Activated T-helper 2 cell treated with anti-CD3 and anti-CD28 coated beads, Interferon-gamma antibody, Interleukin-2, Interleukin-4, amounts not matched to agents 10 μg/mL and 5 μg/mL and 100 μg/mL, durations not matched to agents 14 hours and 24 hours and 36 hours (primary cell): ENCODE results near the gene POLR3G. TPM values are rescaled to one million over a fixed set of nuclear protein-coding genes. Genes with fewer than 3 reads are reported as not detected.

ENCODE experiments used
- DNase-seq: peaks from one replicate; pipeline ENCODE4 v3.0.0; 2021; ENCODE audit warnings: low spot score
- H3K27ac Mint-ChIP-seq: one replicate; pipeline ENCODE4 v1.8.0; 2021; ENCODE audit warnings: mixed read lengths
- H3K27me3 Mint-ChIP-seq: one replicate; pipeline ENCODE4 v1.8.0; 2021; ENCODE audit warnings: low read depth, mixed read lengths
- H3K36me3 Mint-ChIP-seq: one replicate; pipeline ENCODE4 v1.8.0; 2021; ENCODE audit warnings: low read depth, mixed read lengths
- H3K4me1 Mint-ChIP-seq: one replicate; pipeline ENCODE4 v1.8.0; 2021; ENCODE audit warnings: low read depth, mixed read lengths
- H3K4me3 Mint-ChIP-seq: one replicate; pipeline ENCODE4 v1.8.0; 2021; ENCODE audit warnings: low read depth, mild to moderate bottlenecking, moderate library complexity, mixed read lengths
- H3K9me3 Mint-ChIP-seq: one replicate; pipeline ENCODE4 v1.8.0; 2021; ENCODE audit warnings: mixed read lengths
- intact Hi-C: fragments of 100-400 bp; cut with micrococcal nuclease; formaldehyde crosslinking; loops from one replicate; pipeline ENCODE4 v1.15.1; 2023
- total RNA-seq: library from RNA; stranded (reverse); gene quantifications from 2 replicates; pipeline ENCODE4 v1.2.3, GENCODE V29; 2022

POLR3G gene
- total RNA-seq, 1 donor from 2014 or later: 18.6 TPM

GRCh38 chr5:90546216-90546837, 71.7 kb downstream of the POLR3G start:
- H3K4me3 Mint-ChIP-seq: no peak overlapping the region

GRCh38 chr5:90547072-90547536, 72.4 kb downstream of the POLR3G start:
- Mint-ChIP-seq H3K4me1 (peaks cover 1% of the 10 kb centered on the region), H3K4me3 (no peak overlapping the region), H3K27ac (no peak overlapping the region), H3K36me3 (no peaks in the 10 kb centered on the region), H3K9me3 (no peaks in the 10 kb centered on the region), H3K27me3 (peaks cover 26% of the 10 kb centered on the region)
- intact Hi-C loops: no loop called here
- DNase-seq: no peak

More at GRCh38 chr5:90546216-90546837, 71.7 kb downstream of the POLR3G start:
- peaks cover 23% of the 10 kb centered on the region for H3K27me3 Mint-ChIP-seq
- no peaks in the 10 kb centered on the region for H3K36me3 Mint-ChIP-seq
- no peak overlapping the region for H3K27ac Mint-ChIP-seq
- peaks cover 1% of the 10 kb centered on the region for H3K4me1 Mint-ChIP-seq
- intact Hi-C loops: no loop called here
- no peak for DNase-seq
- H3K9me3 Mint-ChIP-seq: no peaks in the 10 kb centered on the region

- Mint-ChIP-seq H3K27me3 (peaks cover 27% of the 10 kb centered on the region), H3K27ac (no peak overlapping the region), H3K36me3 (no peaks in the 10 kb centered on the region), H3K4me3 (no peak overlapping the region), H3K9me3 (no peaks in the 10 kb centered on the region), H3K4me1 (peaks cover 1% of the 10 kb centered on the region)
- intact Hi-C loops: no loop called here
- DNase-seq: no peak
Observed at GRCh38 chr5:90548069-90548593, 73.5 kb downstream of the POLR3G start.

- H3K27ac Mint-ChIP-seq: no peak overlapping the region
Observed at GRCh38 chr5:90549223-90549622, 74.6 kb downstream of the POLR3G start.

GRCh38 chr5:90549729-90550275, 75.1 kb downstream of the POLR3G start:
- Mint-ChIP-seq H3K36me3 (no peaks in the 10 kb centered on the region), H3K27me3 (peaks cover 27% of the 10 kb centered on the region), H3K4me3 (no peak overlapping the region), H3K4me1 (peaks cover 1% of the 10 kb centered on the region), H3K9me3 (no peaks in the 10 kb centered on the region), H3K27ac (no peak overlapping the region)
- intact Hi-C loops: no loop called here
- no peak for DNase-seq

More at GRCh38 chr5:90549223-90549622, 74.6 kb downstream of the POLR3G start:
- Mint-ChIP-seq H3K9me3 (no peaks in the 10 kb centered on the region), H3K4me3 (no peak overlapping the region), H3K4me1 (peaks cover 1% of the 10 kb centered on the region), H3K36me3 (no peaks in the 10 kb centered on the region), H3K27me3 (peaks cover 30% of the 10 kb centered on the region)
- intact Hi-C loops: no loop called here
- DNase-seq: no peak

GRCh38 chr5:90550963-90551362, 76.3 kb downstream of the POLR3G start:
- Mint-ChIP-seq H3K9me3 (no peaks in the 10 kb centered on the region), H3K27me3 (peaks cover 26% of the 10 kb centered on the region), H3K27ac (no peak overlapping the region), H3K4me3 (no peak overlapping the region), H3K36me3 (no peaks in the 10 kb centered on the region), H3K4me1 (peaks cover 1% of the 10 kb centered on the region)
- intact Hi-C loops: no loop called here
- no peak for DNase-seq

- Mint-ChIP-seq H3K36me3 (no peaks in the 10 kb centered on the region), H3K27me3 (peaks cover 28% of the 10 kb centered on the region), H3K27ac (no peak overlapping the region), H3K4me3 (no peak overlapping the region), H3K4me1 (peaks cover 1% of the 10 kb centered on the region), H3K9me3 (no peaks in the 10 kb centered on the region)
- intact Hi-C loops: no loop called here
- no peak for DNase-seq
Observed at GRCh38 chr5:90551376-90551775, 76.7 kb downstream of the POLR3G start.

- H3K4me1 Mint-ChIP-seq: peaks cover 3% of the 10 kb centered on the region
- H3K4me3 Mint-ChIP-seq: no peak overlapping the region
- no peak for DNase-seq
- H3K27ac Mint-ChIP-seq: no peak overlapping the region
- intact Hi-C loops: no loop called here
- no peaks in the 10 kb centered on the region for H3K9me3 Mint-ChIP-seq
- no peaks in the 10 kb centered on the region for H3K36me3 Mint-ChIP-seq
- H3K27me3 Mint-ChIP-seq: peaks cover 47% of the 10 kb centered on the region
Observed at GRCh38 chr5:90553711-90554110, 79.0 kb downstream of the POLR3G start.

GRCh38 chr5:90554358-90555006, 79.8 kb downstream of the POLR3G start:
- peaks cover 51% of the 10 kb centered on the region for H3K27me3 Mint-ChIP-seq
- H3K36me3 Mint-ChIP-seq: no peaks in the 10 kb centered on the region
- H3K4me3 Mint-ChIP-seq: no peak overlapping the region
- no peaks in the 10 kb centered on the region for H3K9me3 Mint-ChIP-seq
- H3K4me1 Mint-ChIP-seq: peaks cover 3% of the 10 kb centered on the region
- intact Hi-C loops: no loop called here
- no peak for DNase-seq
- no peak overlapping the region for H3K27ac Mint-ChIP-seq

- Mint-ChIP-seq H3K36me3 (no peaks in the 10 kb centered on the region), H3K9me3 (no peaks in the 10 kb centered on the region), H3K27me3 (peaks cover 58% of the 10 kb centered on the region), H3K4me1 (peaks cover 1% of the 10 kb centered on the region), H3K4me3 (no peak overlapping the region), H3K27ac (no peak overlapping the region)
- intact Hi-C loops: no loop called here
- no peak for DNase-seq
Observed at GRCh38 chr5:90555666-90556065, 81.0 kb downstream of the POLR3G start.

GRCh38 chr5:90557391-90557790, 82.7 kb downstream of the POLR3G start:
- intact Hi-C loops: no loop called here
- peaks cover 1% of the 10 kb centered on the region for H3K4me1 Mint-ChIP-seq
- H3K9me3 Mint-ChIP-seq: no peaks in the 10 kb centered on the region
- H3K36me3 Mint-ChIP-seq: no peaks in the 10 kb centered on the region
- no peak for DNase-seq
- no peak overlapping the region for H3K27ac Mint-ChIP-seq
- H3K4me3 Mint-ChIP-seq: no peak overlapping the region
- H3K27me3 Mint-ChIP-seq: peaks cover 68% of the 10 kb centered on the region

- H3K27ac Mint-ChIP-seq: no peak overlapping the region
- intact Hi-C loops: no loop called here
- H3K9me3 Mint-ChIP-seq: no peaks in the 10 kb centered on the region
- H3K4me1 Mint-ChIP-seq: peaks cover 1% of the 10 kb centered on the region
- no peaks in the 10 kb centered on the region for H3K36me3 Mint-ChIP-seq
- peak overlapping the region; percentile 51 for H3K4me3 Mint-ChIP-seq
- DNase-seq: no peak
- peaks cover 67% of the 10 kb centered on the region for H3K27me3 Mint-ChIP-seq
Observed at GRCh38 chr5:90557871-90558270, 83.2 kb downstream of the POLR3G start.
